ENCODE data around the gene CHRDL1.

Gene CHRDL1

DNA sequence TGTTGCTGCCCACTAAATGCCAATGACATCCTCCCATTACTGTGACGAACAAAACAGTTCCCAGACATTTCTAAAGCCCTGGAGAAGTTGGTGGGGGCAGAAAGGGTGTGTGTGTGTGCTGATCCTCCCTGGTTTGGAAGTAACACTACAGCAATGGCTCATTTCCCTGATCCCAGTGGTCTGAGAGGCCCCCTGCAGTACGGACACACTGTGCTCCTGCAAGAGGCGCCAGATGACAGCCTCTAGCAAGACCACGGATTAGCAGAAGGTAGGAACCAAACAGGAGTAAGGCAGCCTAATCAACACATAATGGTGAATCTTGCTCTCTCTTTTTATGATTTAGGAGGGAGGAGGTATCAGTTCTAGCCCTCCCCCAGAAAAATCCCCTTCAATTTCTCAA, 49.6 kb downstream of the CHRDL1 start:
- TF ChIP-seq, protein P1, sequence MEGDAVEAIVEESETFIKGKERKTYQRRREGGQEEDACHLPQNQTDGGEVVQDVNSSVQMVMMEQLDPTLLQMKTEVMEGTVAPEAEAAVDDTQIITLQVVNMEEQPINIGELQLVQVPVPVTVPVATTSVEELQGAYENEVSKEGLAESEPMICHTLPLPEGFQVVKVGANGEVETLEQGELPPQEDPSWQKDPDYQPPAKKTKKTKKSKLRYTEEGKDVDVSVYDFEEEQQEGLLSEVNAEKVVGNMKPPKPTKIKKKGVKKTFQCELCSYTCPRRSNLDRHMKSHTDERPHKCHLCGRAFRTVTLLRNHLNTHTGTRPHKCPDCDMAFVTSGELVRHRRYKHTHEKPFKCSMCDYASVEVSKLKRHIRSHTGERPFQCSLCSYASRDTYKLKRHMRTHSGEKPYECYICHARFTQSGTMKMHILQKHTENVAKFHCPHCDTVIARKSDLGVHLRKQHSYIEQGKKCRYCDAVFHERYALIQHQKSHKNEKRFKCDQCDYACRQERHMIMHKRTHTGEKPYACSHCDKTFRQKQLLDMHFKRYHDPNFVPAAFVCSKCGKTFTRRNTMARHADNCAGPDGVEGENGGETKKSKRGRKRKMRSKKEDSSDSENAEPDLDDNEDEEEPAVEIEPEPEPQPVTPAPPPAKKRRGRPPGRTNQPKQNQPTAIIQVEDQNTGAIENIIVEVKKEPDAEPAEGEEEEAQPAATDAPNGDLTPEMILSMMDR (IDR thresholded peaks at IDR 0.05; ENCODE audit: borderline replicate concordance, control extremely low read depth, extremely low read depth, insufficient read depth, missing control alignments): no peak
- no peak for DNase-seq (ENCODE audit: low spot score)
- in situ Hi-C loops (cut with MboI; ENCODE audit: low sequenced_read_pairs, unreplicated experiment): no loop called here

DNA sequence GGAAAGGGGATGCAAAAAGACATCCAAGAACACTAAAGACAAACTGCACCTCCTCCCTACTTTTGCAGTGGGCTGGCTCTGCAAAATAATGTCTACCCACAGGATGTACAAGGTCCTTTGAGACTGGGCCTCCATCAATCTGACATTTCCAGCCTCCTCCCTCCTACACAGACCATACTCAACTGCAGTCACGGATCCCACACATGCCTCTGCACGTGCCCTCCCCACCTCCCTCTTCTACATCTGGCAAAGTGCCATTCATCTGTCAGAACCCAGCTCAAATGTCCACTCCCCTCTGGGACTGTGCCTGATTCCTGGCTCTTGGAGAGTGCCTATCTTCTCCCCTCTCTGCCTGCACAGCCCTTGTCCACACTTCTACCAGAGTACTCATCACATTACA, 50.3 kb downstream of the CHRDL1 start:
- no peak for DNase-seq (ENCODE audit: low spot score)
- TF ChIP-seq, protein P1 (IDR thresholded peaks at IDR 0.05; ENCODE audit: borderline replicate concordance, control extremely low read depth, extremely low read depth, insufficient read depth, missing control alignments): no peak
- in situ Hi-C loops (cut with MboI; ENCODE audit: low sequenced_read_pairs, unreplicated experiment): no loop called here

DNA sequence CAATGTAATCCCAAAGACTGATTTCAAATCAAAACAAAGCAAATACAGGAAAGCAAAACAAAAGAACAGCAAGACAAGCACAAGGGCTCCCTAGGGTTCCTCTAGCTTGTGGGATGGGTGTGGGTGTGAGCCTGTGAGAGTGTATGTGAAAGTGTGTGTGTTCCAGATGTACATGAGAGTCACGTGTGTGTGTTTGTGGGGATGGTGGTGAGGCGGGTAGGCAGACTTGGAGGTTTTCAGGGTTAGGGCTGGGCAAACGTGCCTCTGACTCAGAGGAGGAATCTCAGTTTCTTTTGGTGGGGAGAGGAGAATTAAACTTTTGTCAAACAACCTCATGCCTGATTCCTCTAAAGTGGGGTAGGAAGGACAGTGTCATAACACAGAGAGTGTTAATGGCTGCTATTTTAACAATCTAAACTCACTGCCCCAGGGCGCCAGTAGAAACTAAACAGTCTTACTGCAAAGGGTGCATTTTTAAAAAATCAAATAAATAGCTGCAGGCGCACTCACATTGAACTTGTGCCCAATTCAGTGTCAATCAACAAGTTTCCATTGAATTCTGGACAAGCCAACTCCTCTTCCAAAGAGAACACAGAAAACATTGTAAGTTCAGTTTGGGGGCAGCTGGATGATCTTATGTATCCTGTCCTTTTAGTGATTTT, 51.8 kb downstream of the CHRDL1 start:
- no peak for DNase-seq (ENCODE audit: low spot score)
- TF ChIP-seq, protein P1 (IDR thresholded peaks at IDR 0.05; ENCODE audit: borderline replicate concordance, control extremely low read depth, extremely low read depth, insufficient read depth, missing control alignments): no peak
- in situ Hi-C loops (cut with MboI; ENCODE audit: low sequenced_read_pairs, unreplicated experiment): no loop called here

DNA sequence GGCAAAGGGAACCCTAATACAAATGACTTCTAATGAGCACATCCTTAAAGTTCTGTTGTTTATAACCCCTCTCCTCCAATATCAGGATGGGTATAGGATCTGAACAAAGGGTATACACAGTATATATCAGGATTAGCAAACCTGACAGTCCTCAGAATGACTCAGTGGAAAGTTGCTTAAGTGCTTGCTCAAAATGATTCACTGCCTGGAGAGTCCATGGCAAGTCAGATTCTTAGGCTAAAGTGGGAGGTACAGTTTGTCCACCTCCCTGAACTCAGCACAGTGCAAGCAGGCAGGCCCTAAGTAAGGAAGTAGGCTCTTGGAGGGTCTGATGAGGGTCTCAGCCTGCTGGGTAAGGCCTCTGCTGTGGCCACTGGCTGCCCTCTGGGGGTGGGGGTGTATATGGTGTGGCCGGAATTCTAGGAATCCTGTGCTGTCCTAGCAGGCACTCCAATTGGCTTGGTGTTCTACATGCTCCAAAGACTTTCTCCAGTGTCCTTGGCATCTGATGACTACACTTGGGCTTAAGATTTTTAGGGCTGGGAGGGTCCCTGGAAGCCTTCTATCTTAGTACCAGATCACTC, 54.3 kb downstream of the CHRDL1 start:
- TF ChIP-seq, protein P1 (IDR thresholded peaks at IDR 0.05; ENCODE audit: borderline replicate concordance, control extremely low read depth, extremely low read depth, insufficient read depth, missing control alignments): no peak
- DNase-seq (ENCODE audit: low spot score): no peak
- in situ Hi-C loops (cut with MboI; ENCODE audit: low sequenced_read_pairs, unreplicated experiment): no loop called here

DNA sequence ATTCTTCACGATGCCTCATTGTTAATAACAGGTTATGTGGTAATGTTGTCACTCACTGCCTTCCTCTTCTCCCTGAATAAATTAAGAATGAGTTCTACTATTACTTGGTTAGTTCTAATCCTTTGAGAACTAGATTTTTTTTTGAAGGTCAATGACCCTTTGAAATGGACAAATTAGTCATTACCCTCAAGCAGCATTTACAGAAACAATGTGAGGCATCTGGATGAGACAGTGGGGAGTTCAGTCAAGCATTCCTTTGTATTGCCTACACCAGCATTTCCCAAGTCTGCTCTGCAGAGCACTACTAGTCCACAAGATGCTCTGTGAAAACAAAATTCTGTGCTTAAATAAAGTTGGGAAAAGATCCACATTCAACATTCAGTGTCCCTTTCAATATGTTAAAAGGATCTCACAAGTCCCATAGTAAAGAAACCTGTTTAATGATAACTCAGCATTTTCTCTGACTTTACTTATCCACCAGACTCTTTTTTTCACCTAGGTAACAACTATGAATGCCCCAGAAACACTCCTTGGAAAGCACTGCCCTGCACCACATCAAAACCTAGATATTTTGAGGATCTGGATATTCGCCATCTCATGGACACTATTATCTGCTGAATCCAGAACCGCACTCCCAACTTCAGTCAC, 60.6 kb downstream of the CHRDL1 start:
- TF ChIP-seq, protein P1 (IDR thresholded peaks at IDR 0.05; ENCODE audit: borderline replicate concordance, control extremely low read depth, extremely low read depth, insufficient read depth, missing control alignments): no peak
- DNase-seq (ENCODE audit: low spot score): no peak
- in situ Hi-C loops (cut with MboI; ENCODE audit: low sequenced_read_pairs, unreplicated experiment): no loop called here

DNA sequence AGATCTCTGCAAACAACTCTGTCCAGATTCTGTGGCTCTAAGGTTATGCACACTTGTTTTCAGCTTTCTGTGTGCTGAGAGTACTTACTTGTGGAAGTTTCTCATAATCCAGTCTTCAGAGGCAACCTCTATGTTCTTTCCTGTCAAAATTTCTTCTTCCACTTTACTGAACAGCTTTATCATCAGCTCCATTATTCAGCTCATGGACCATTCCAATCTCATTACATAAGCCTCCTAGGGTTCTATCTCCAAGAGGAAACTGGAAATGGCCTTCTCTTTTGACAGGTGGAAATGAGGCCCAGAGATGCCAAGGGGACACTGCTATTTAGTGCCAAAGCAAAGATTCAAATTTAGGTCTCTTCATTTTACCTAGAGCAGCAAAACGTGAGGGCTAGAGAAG, 61.3 kb downstream of the CHRDL1 start:
- in situ Hi-C loops (cut with MboI; ENCODE audit: low sequenced_read_pairs, unreplicated experiment): no loop called here
- TF ChIP-seq, protein P1 (IDR thresholded peaks at IDR 0.05; ENCODE audit: borderline replicate concordance, control extremely low read depth, extremely low read depth, insufficient read depth, missing control alignments): no peak
- DNase-seq (ENCODE audit: low spot score): no peak
